Anterior cingulate cortex (tissue), 58 donors: ENCODE data around the gene TAGAP.

Experiments used
- DNase-seq, 58 donors: peaks; one replicate each; lab custom pipeline; 2025; lab: John Stamatoyannopoulos, UW

The TAGAP gene

GRCh38 chr6:159044899-159045727, at the start of gene TAGAP:
TAGAP (minus strand) TSS chr6:159044991; CDS start chr6:159044146, 845 bp downstream.
- peak in 17 of 58 donors; percentile 5 to 50 (median 24) for DNase-seq

GRCh38 chr6:159093609-159094443, 49.0 kb upstream of the TAGAP start:
- DNase-seq, result no peak

GRCh38 chr6:159092631-159093030, 47.8 kb upstream of the TAGAP start:
- DNase-seq, result no peak

- DNase-seq, result no peak
These were observed 46.0 kb upstream of the TAGAP start for GRCh38 chr6:159090530-159091480.

- no peak for DNase-seq
These were observed 45.1 kb upstream of the TAGAP start for GRCh38 chr6:159089909-159090308.

GRCh38 chr6:159089443-159089842, 44.7 kb upstream of the TAGAP start:
- no peak for DNase-seq

- DNase-seq, result no peak
These were observed 41.3 kb upstream of the TAGAP start for GRCh38 chr6:159086033-159086618.

GRCh38 chr6:159085396-159085895, 40.7 kb upstream of the TAGAP start:
- no peak for DNase-seq

GRCh38 chr6:159084493-159085091, 39.8 kb upstream of the TAGAP start:
- DNase-seq, result no peak

GRCh38 chr6:159083146-159083545, 38.4 kb upstream of the TAGAP start:
- DNase-seq, result no peak

- DNase-seq, result no peak
These were observed 37.4 kb upstream of the TAGAP start for GRCh38 chr6:159082039-159082815.

GRCh38 chr6:159080217-159080976, 35.6 kb upstream of the TAGAP start:
- no peak for DNase-seq

GRCh38 chr6:159079367-159079766, 34.6 kb upstream of the TAGAP start:
- DNase-seq, result no peak

GRCh38 chr6:159077123-159077522, 32.3 kb upstream of the TAGAP start:
- DNase-seq, result no peak

GRCh38 chr6:159075506-159076228, 30.9 kb upstream of the TAGAP start:
- DNase-seq, result peak in 10 of 58 donors; percentile 7 to 38 (median 20)

GRCh38 chr6:159074876-159075275, 30.1 kb upstream of the TAGAP start:
- DNase-seq, result no peak

GRCh38 chr6:159074120-159074684, 29.4 kb upstream of the TAGAP start:
- DNase-seq, result peak in 42 of 58 donors; percentile 2 to 81 (median 40)
